ENCODE results near the gene B3GNT9. TPM values are rescaled to one million over a fixed set of nuclear protein-coding genes. Genes with fewer than 3 reads are reported as not detected.
A peak's percentile ranks its signal among the peaks of the same experiment; 100 is the strongest.

The B3GNT9 gene
- polyA plus RNA-seq, 2 donors, result 3.5 to 4.1 TPM

DNA sequence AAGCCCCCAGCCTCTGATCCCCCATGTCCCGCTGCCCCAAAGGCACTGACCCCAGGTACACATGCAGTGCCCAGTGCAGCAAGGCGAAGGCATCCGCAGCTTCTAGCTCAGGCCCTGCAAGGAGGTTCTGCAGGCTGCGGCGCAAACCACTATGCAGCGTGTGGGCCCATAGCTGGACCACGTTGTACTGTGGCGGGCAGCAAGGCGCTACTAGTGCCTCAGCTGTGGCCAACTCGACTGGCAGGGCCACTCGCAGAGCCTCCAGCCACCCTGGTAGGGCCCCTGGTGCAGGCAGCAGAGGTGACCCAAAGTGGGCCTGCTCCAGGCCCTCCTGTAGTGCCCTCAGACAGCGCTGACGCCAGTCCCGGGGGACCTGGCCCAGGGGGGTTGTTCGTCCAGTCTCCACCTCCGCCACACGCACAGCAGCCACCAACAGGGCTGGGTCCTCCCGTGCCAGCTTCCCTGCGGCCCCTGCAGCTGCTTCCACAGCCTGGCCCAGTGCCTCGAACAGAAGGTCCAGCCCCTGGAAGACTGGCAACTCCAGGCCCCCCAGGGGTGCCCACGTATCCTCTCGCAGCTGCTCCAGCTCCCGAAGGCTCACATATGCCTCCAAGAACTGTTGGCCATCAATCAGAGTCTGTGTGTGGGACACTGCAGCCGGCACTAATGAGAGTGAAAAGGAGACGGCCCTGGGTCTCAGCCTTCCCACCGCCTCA is 36.5 kb upstream of the B3GNT9 start:
- H3K9me3 ChIP-seq (ENCODE audit: control insufficient read depth in 2 of 2, insufficient read depth in 1 of 2, low read depth in 1 of 2, low read length in 1 of 2), result no peaks in the 10 kb centered on the region
- no peak overlapping the region for H3K27ac ChIP-seq (ENCODE audit: low read depth in 2 of 2, low read length in 1 of 2)
- H3K4me1 ChIP-seq (ENCODE audit: control insufficient read depth in 2 of 2, insufficient read depth in 2 of 2, low read length in 1 of 2), result peaks cover 9 to 19% of the 10 kb centered on the region in 2 donors
- no peak overlapping the region for H3K4me3 ChIP-seq (ENCODE audit: low read depth in 1 of 2, low read length in 2 of 2)
- H3K36me3 ChIP-seq (ENCODE audit: control insufficient read depth in 2 of 2, insufficient read depth in 2 of 2, low read length in 1 of 2), result no peaks in the 10 kb centered on the region
- 88 to 89% methylated on average over 25 to 26 of the region's 26 CpGs for WGBS, 2 donors
- H3K27me3 ChIP-seq (ENCODE audit: control insufficient read depth in 1 of 2, insufficient read depth in 2 of 2, low read length in 2 of 2), result no peaks in the 10 kb centered on the region

GRCh38 chr16:67186550-67186950 is 35.8 kb upstream of the B3GNT9 start:
- Histone ChIP-seq H3K36me3 (ENCODE audit: control insufficient read depth in 2 of 2, insufficient read depth in 2 of 2, low read length in 1 of 2) (no peaks in the 10 kb centered on the region), H3K27me3 (ENCODE audit: control insufficient read depth in 1 of 2, insufficient read depth in 2 of 2, low read length in 2 of 2) (no peaks in the 10 kb centered on the region), H3K4me3 (ENCODE audit: low read depth in 1 of 2, low read length in 2 of 2) (no peak overlapping the region), H3K4me1 (ENCODE audit: control insufficient read depth in 2 of 2, insufficient read depth in 2 of 2, low read length in 1 of 2) (peaks cover 9 to 16% of the 10 kb centered on the region in 2 donors), H3K9me3 (ENCODE audit: control insufficient read depth in 2 of 2, insufficient read depth in 1 of 2, low read depth in 1 of 2, low read length in 1 of 2) (no peaks in the 10 kb centered on the region), H3K27ac (ENCODE audit: low read depth in 2 of 2, low read length in 1 of 2) (no peak overlapping the region)
- WGBS, 2 donors, result 56 to 64% methylated on average over 5 of the region's 5 CpGs

- Histone ChIP-seq H3K4me3 (ENCODE audit: low read depth in 1 of 2, low read length in 2 of 2) (peak overlapping the region in 1 of 2 donors; percentile 60), H3K27me3 (ENCODE audit: control insufficient read depth in 1 of 2, insufficient read depth in 2 of 2, low read length in 2 of 2) (no peaks in the 10 kb centered on the region), H3K36me3 (ENCODE audit: control insufficient read depth in 2 of 2, insufficient read depth in 2 of 2, low read length in 1 of 2) (no peaks in the 10 kb centered on the region), H3K9me3 (ENCODE audit: control insufficient read depth in 2 of 2, insufficient read depth in 1 of 2, low read depth in 1 of 2, low read length in 1 of 2) (no peaks in the 10 kb centered on the region), H3K27ac (ENCODE audit: low read depth in 2 of 2, low read length in 1 of 2) (peak overlapping the region in 1 of 2 donors; percentile 36), H3K4me1 (ENCODE audit: control insufficient read depth in 2 of 2, insufficient read depth in 2 of 2, low read length in 1 of 2) (peaks cover 9 to 15% of the 10 kb centered on the region in 2 donors)
- WGBS, 2 donors, result 9 to 12% methylated on average over 12 of the region's 12 CpGs
These were observed 34.9 kb upstream of the B3GNT9 start for GRCh38 chr16:67185651-67186134.

DNA sequence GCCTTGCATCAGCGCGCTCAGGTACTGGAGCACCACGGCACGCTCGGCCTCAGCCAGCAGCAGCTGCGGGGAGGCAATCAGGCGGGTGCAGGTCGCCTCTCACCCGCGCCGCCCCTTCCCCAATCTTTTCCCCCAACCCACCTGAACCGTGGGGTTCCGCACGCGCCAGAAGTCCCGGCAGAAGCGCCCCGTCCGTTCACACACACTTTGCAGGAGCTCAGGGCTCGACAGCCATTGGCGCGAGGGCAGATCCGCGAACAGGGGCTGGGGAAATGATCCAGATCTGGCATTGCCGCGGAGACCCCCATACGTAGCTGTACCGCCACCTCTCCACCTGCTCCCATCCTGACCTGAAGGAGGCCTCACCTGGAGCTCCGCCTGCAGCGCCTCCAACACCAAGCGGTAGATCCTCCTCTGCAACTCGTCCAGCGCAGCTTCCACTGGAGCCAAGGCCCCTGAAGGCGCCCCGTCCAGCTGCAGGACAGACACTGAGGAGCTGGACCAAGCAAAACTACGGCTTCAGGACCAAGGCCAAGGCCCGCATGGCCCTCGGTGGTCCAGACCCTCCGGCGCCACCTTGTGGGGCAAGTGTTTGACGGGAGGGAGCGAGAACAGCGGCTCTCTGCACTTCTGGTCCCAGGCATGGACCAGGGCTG is 34.3 kb upstream of the B3GNT9 start:
- peaks cover 9 to 15% of the 10 kb centered on the region in 2 donors for H3K4me1 ChIP-seq (ENCODE audit: control insufficient read depth in 2 of 2, insufficient read depth in 2 of 2, low read length in 1 of 2)
- no peaks in the 10 kb centered on the region for H3K27me3 ChIP-seq (ENCODE audit: control insufficient read depth in 1 of 2, insufficient read depth in 2 of 2, low read length in 2 of 2)
- H3K4me3 ChIP-seq (ENCODE audit: low read depth in 1 of 2, low read length in 2 of 2), result peak overlapping the region; percentile 60 to 91
- no peaks in the 10 kb centered on the region for H3K9me3 ChIP-seq (ENCODE audit: control insufficient read depth in 2 of 2, insufficient read depth in 1 of 2, low read depth in 1 of 2, low read length in 1 of 2)
- WGBS, 2 donors, result 10 to 14% methylated on average over 42 to 43 of the region's 43 CpGs
- H3K36me3 ChIP-seq (ENCODE audit: control insufficient read depth in 2 of 2, insufficient read depth in 2 of 2, low read length in 1 of 2), result no peaks in the 10 kb centered on the region
- peak overlapping the region in 1 of 2 donors; percentile 36 for H3K27ac ChIP-seq (ENCODE audit: low read depth in 2 of 2, low read length in 1 of 2)

DNA sequence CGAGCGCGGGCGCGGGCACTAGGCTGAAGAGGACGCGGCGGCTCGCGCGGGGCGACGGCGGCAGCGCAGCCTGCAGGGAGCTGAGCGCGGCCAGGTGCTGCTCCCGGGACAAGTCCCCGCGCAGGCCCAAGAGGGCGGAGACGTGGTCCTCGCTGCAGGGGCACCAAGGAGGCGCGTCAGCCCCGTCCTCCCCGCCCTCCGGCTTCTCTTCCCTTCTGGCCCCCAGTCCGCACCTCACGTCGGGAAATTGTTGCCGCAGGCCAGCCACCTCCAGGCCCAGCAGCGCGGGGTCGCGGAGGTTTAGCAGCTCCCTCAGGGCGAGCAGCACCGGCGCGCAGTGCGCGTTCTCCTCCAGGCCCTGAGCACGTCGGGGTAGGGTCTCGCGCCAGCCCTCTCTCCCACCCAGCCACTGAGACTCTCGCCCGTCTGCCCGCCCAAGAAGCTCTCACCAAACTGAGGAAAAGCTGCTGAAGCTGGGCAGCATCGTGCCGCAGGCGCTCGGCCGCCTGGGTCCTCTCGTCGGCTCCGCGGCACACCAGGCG is 33.7 kb upstream of the B3GNT9 start:
- H3K27me3 ChIP-seq (ENCODE audit: control insufficient read depth in 1 of 2, insufficient read depth in 2 of 2, low read length in 2 of 2), result no peaks in the 10 kb centered on the region
- no peaks in the 10 kb centered on the region for H3K9me3 ChIP-seq (ENCODE audit: control insufficient read depth in 2 of 2, insufficient read depth in 1 of 2, low read depth in 1 of 2, low read length in 1 of 2)
- peaks cover 9 to 16% of the 10 kb centered on the region in 2 donors for H3K4me1 ChIP-seq (ENCODE audit: control insufficient read depth in 2 of 2, insufficient read depth in 2 of 2, low read length in 1 of 2)
- WGBS, 2 donors, result 5 to 7% methylated on average over 45 to 59 of the region's 59 CpGs
- peak overlapping the region; percentile 60 to 91 for H3K4me3 ChIP-seq (ENCODE audit: low read depth in 1 of 2, low read length in 2 of 2)
- no peaks in the 10 kb centered on the region for H3K36me3 ChIP-seq (ENCODE audit: control insufficient read depth in 2 of 2, insufficient read depth in 2 of 2, low read length in 1 of 2)
- peak overlapping the region; percentile 97 to 99 for H3K27ac ChIP-seq (ENCODE audit: low read depth in 2 of 2, low read length in 1 of 2)

GRCh38 chr16:67183627-67184452 is 33.0 kb upstream of the B3GNT9 start, which contains the start of gene MATCAP1:
Gene MATCAP1, minus strand, starts transcription at chr16:67183963. Its CDS starts 3,353 bp downstream, at chr16:67180610.
- Histone ChIP-seq H3K4me3 (ENCODE audit: low read depth in 1 of 2, low read length in 2 of 2) (peak within 1 kb of the TSS; percentile 60 to 91), H3K36me3 (ENCODE audit: control insufficient read depth in 2 of 2, insufficient read depth in 2 of 2, low read length in 1 of 2) (no peaks in the 10 kb centered on the region), H3K4me1 (ENCODE audit: control insufficient read depth in 2 of 2, insufficient read depth in 2 of 2, low read length in 1 of 2) (peaks cover 9 to 21% of the 10 kb centered on the region in 2 donors), H3K9me3 (ENCODE audit: control insufficient read depth in 2 of 2, insufficient read depth in 1 of 2, low read depth in 1 of 2, low read length in 1 of 2) (no peaks in the 10 kb centered on the region), H3K27me3 (ENCODE audit: control insufficient read depth in 1 of 2, insufficient read depth in 2 of 2, low read length in 2 of 2) (no peaks in the 10 kb centered on the region), H3K27ac (ENCODE audit: low read depth in 2 of 2, low read length in 1 of 2) (peak within 1 kb of the TSS; percentile 97 to 99)
- 0% methylated on average over 69 to 77 of the region's 77 CpGs for WGBS, 2 donors

GRCh38 chr16:67183284-67183626 is 32.5 kb upstream of the B3GNT9 start:
- 7 to 10% methylated on average over 11 of the region's 11 CpGs for WGBS, 2 donors
- H3K27ac ChIP-seq (ENCODE audit: low read depth in 2 of 2, low read length in 1 of 2), result peak overlapping the region; percentile 97 to 99
- no peaks in the 10 kb centered on the region for H3K27me3 ChIP-seq (ENCODE audit: control insufficient read depth in 1 of 2, insufficient read depth in 2 of 2, low read length in 2 of 2)
- H3K4me3 ChIP-seq (ENCODE audit: low read depth in 1 of 2, low read length in 2 of 2), result peak overlapping the region; percentile 60 to 91
- H3K9me3 ChIP-seq (ENCODE audit: control insufficient read depth in 2 of 2, insufficient read depth in 1 of 2, low read depth in 1 of 2, low read length in 1 of 2), result no peaks in the 10 kb centered on the region
- peaks cover 9 to 27% of the 10 kb centered on the region in 2 donors for H3K4me1 ChIP-seq (ENCODE audit: control insufficient read depth in 2 of 2, insufficient read depth in 2 of 2, low read length in 1 of 2)
- no peaks in the 10 kb centered on the region for H3K36me3 ChIP-seq (ENCODE audit: control insufficient read depth in 2 of 2, insufficient read depth in 2 of 2, low read length in 1 of 2)

GRCh38 chr16:67182288-67182687 is 31.5 kb upstream of the B3GNT9 start:
- no peak overlapping the region for H3K27ac ChIP-seq (ENCODE audit: low read depth in 2 of 2, low read length in 1 of 2)
- H3K4me3 ChIP-seq (ENCODE audit: low read depth in 1 of 2, low read length in 2 of 2), result no peak overlapping the region
- H3K27me3 ChIP-seq (ENCODE audit: control insufficient read depth in 1 of 2, insufficient read depth in 2 of 2, low read length in 2 of 2), result no peaks in the 10 kb centered on the region
- no peaks in the 10 kb centered on the region for H3K36me3 ChIP-seq (ENCODE audit: control insufficient read depth in 2 of 2, insufficient read depth in 2 of 2, low read length in 1 of 2)
- no peaks in the 10 kb centered on the region for H3K9me3 ChIP-seq (ENCODE audit: control insufficient read depth in 2 of 2, insufficient read depth in 1 of 2, low read depth in 1 of 2, low read length in 1 of 2)
- H3K4me1 ChIP-seq (ENCODE audit: control insufficient read depth in 2 of 2, insufficient read depth in 2 of 2, low read length in 1 of 2), result peaks cover 12 to 35% of the 10 kb centered on the region in 2 donors
- 81 to 95% methylated on average over 2 of the region's 2 CpGs for WGBS, 2 donors

GRCh38 chr16:67181346-67181745 is 30.5 kb upstream of the B3GNT9 start:
- Histone ChIP-seq H3K4me1 (ENCODE audit: control insufficient read depth in 2 of 2, insufficient read depth in 2 of 2, low read length in 1 of 2) (peaks cover 12 to 35% of the 10 kb centered on the region in 2 donors), H3K36me3 (ENCODE audit: control insufficient read depth in 2 of 2, insufficient read depth in 2 of 2, low read length in 1 of 2) (no peaks in the 10 kb centered on the region), H3K9me3 (ENCODE audit: control insufficient read depth in 2 of 2, insufficient read depth in 1 of 2, low read depth in 1 of 2, low read length in 1 of 2) (no peaks in the 10 kb centered on the region), H3K4me3 (ENCODE audit: low read depth in 1 of 2, low read length in 2 of 2) (no peak overlapping the region), H3K27me3 (ENCODE audit: control insufficient read depth in 1 of 2, insufficient read depth in 2 of 2, low read length in 2 of 2) (no peaks in the 10 kb centered on the region), H3K27ac (ENCODE audit: low read depth in 2 of 2, low read length in 1 of 2) (peak overlapping the region; percentile 41 to 44)
- 29 to 30% methylated on average over 2 of the region's 2 CpGs for WGBS, 2 donors
